C4-2B (cell line): Measurements from ENCODE around the gene DSG2.

Experiments used
- H3K27ac ChIP-seq: fragments of 450-650 bp; 2 replicates; pipeline ENCODE4 v1.5.1; 2017
- CTCF ChIP-seq: fragments of 450-650 bp; conservative IDR thresholded peaks from 2 replicates; pipeline ENCODE4 v1.5.1; 2017; ENCODE audit warnings: mild to moderate bottlenecking
- ZFX ChIP-seq: fragments of 450-650 bp; IDR thresholded peaks from 2 replicates; pipeline ENCODE4 v1.6.1; 2017

DSG2 gene

GRCh38 chr18:31509571-31509970 lies 11.6 kb downstream of the DSG2 start:
- no peak for TF ChIP-seq ZFX
- no peak for TF ChIP-seq CTCF
- no peak overlapping the region for H3K27ac ChIP-seq

- no peak overlapping the region for H3K27ac ChIP-seq
- TF ChIP-seq CTCF: no peak
- no peak for TF ChIP-seq ZFX
These were observed 12.3 kb downstream of the DSG2 start for GRCh38 chr18:31510319-31510718.

- H3K27ac ChIP-seq: no peak overlapping the region
- TF ChIP-seq ZFX: no peak
- TF ChIP-seq CTCF: no peak
These were observed 13.1 kb downstream of the DSG2 start for GRCh38 chr18:31511098-31511497.

- TF ChIP-seq CTCF (no peak), ZFX (no peak)
These were observed 14.3 kb downstream of the DSG2 start for GRCh38 chr18:31512203-31512764.

GRCh38 chr18:31513189-31513935 lies 15.4 kb downstream of the DSG2 start:
- no peak for TF ChIP-seq CTCF
- no peak for TF ChIP-seq ZFX
- H3K27ac ChIP-seq: no peak overlapping the region

More at GRCh38 chr18:31512203-31512764, 14.3 kb downstream of the DSG2 start:
- no peak overlapping the region for H3K27ac ChIP-seq

GRCh38 chr18:31516437-31516836 lies 18.5 kb downstream of the DSG2 start:
- no peak overlapping the region for H3K27ac ChIP-seq
- no peak for TF ChIP-seq ZFX
- no peak for TF ChIP-seq CTCF

- no peak for TF ChIP-seq CTCF
- TF ChIP-seq ZFX: no peak
- H3K27ac ChIP-seq: no peak overlapping the region
These were observed 28.4 kb downstream of the DSG2 start for GRCh38 chr18:31526374-31526773.
